Body of pancreas (tissue), 4 donors: ENCODE data around the gene DDX10. TPM values are rescaled to one million over a fixed set of nuclear protein-coding genes. Genes with fewer than 3 reads are reported as not detected.

Experiments used
- ATAC-seq: fragments of 150-250 bp; one replicate; pipeline ENCODE4 v1.9.1; 2016
- DNase-seq, 4 donors: peaks; one replicate each; pipeline ENCODE4 v3.0.0-alpha.2; 2019
- H3K27ac ChIP-seq, 4 donors: fragments of 200-600 bp; sonication (generic); 1 replicate in 3 of 4; 2 replicates in 1 of 4; pipeline versions ENCODE4 v1.5.1 to v1.6.1; 2016 to 2019; ENCODE audit warnings: mild to moderate bottlenecking in 1 of 4, mixed read lengths in 1 of 4, moderate library complexity in 1 of 4
- H3K27me3 ChIP-seq, 2 donors: fragments of 200-600 bp; sonication (generic); one replicate each; pipeline ENCODE4 v1.6.0; 2016; ENCODE audit warnings: mild to moderate bottlenecking in 1 of 2
- H3K36me3 ChIP-seq, 2 donors: fragments of 200-600 bp; sonication (generic); replicated peaks in 1 of 2; 2 replicates each; pipeline ENCODE4 v1.5.1; 2016; ENCODE audit warnings: low read depth in 2 of 2; ENCODE audit not compliant: insufficient read depth in 1 of 2
- H3K4me1 ChIP-seq: fragments of 200-600 bp; sonication (generic); one replicate; pipeline ENCODE4 v1.6.0; 2016
- H3K4me3 ChIP-seq, 2 donors: fragments of 200-600 bp; sonication (generic); 1 replicate in 1 of 2; 2 replicates in 1 of 2; pipeline ENCODE4 v1.5.1; 2016 to 2019
- H3K9me3 ChIP-seq, 3 donors: fragments of 200-600 bp; sonication (generic); 1 replicate in 2 of 3; 2 replicates in 1 of 3; pipeline ENCODE4 v1.5.1; 2016
- POLR2A ChIP-seq, 3 donors: fragments of 450-650 bp; IDR thresholded peaks; one replicate each; pipeline ENCODE4 v1.6.1; 2016; ENCODE audit warnings: antibody characterized with exemption in 3 of 3, mild to moderate bottlenecking in 2 of 3
- WGBS, 2 donors: methylation state at CpG; one replicate each; pipeline ENCODE4 v1.1.5; 2017; 5-methylcytosine and 5-hydroxymethylcytosine counted together
- intact Hi-C: fragments of 100-400 bp; cut with DNase I; formaldehyde crosslinking; loops from one replicate; pipeline ENCODE4 v1.15.1; 2023
- total RNA-seq, 2 donors: library from RNA; depleted of rRNA; stranded (reverse); fragments of >200 nt; gene quantifications; one replicate each; pipeline ENCODE4 v1.1.0, GENCODE V29; 2016
- TF ChIP-seq, protein P1 (sequence below), 7 experiments: fragments of 450-650 bp in 4 of 7; fragments of 200-600 bp in 3 of 7; sonication (generic) in 3 of 7; IDR thresholded peaks; one replicate each; pipeline ENCODE4 v1.5.1; 2016 to 2019; ENCODE audit warnings: antibody characterized with exemption in 7 of 7

The DDX10 gene
- 10 to 100 TPM; 11.7 to 18.5 TPM for total RNA-seq

- WGBS, 2 donors = 0% methylated on average over 47 to 61 of the region's 61 CpGs
- DNase-seq (peak; percentile 98 to 99 (median 98)), ATAC-seq (peak; percentile 100)
- Histone ChIP-seq H3K9me3 (no peaks in the 10 kb centered on the region), H3K27me3 (no peaks in the 10 kb centered on the region), H3K36me3 (no peaks in the 10 kb centered on the region), H3K27ac (peak within 1 kb of the TSS in 3 of 4 donors; percentile 55 to 77 (median 57)), H3K4me1 (peaks cover 31% of the 10 kb centered on the region), H3K4me3 (peak within 1 kb of the TSS; percentile 60 to 85)
- intact Hi-C loops = no loop called here
- TF ChIP-seq, protein P1, sequence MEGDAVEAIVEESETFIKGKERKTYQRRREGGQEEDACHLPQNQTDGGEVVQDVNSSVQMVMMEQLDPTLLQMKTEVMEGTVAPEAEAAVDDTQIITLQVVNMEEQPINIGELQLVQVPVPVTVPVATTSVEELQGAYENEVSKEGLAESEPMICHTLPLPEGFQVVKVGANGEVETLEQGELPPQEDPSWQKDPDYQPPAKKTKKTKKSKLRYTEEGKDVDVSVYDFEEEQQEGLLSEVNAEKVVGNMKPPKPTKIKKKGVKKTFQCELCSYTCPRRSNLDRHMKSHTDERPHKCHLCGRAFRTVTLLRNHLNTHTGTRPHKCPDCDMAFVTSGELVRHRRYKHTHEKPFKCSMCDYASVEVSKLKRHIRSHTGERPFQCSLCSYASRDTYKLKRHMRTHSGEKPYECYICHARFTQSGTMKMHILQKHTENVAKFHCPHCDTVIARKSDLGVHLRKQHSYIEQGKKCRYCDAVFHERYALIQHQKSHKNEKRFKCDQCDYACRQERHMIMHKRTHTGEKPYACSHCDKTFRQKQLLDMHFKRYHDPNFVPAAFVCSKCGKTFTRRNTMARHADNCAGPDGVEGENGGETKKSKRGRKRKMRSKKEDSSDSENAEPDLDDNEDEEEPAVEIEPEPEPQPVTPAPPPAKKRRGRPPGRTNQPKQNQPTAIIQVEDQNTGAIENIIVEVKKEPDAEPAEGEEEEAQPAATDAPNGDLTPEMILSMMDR (IDR thresholded peaks at IDR 0.05) = peak in 2 of 7 experiments; percentile 25 to 42
- peak; percentile 32 to 73 (median 69) for TF ChIP-seq POLR2A (IDR thresholded peaks at IDR 0.05)
These were observed at the start of gene DDX10 for GRCh38 chr11:108664730-108665525. DDX10 (plus strand) TSS chr11:108665069; CDS start chr11:108665154, 85 bp downstream.

DNA sequence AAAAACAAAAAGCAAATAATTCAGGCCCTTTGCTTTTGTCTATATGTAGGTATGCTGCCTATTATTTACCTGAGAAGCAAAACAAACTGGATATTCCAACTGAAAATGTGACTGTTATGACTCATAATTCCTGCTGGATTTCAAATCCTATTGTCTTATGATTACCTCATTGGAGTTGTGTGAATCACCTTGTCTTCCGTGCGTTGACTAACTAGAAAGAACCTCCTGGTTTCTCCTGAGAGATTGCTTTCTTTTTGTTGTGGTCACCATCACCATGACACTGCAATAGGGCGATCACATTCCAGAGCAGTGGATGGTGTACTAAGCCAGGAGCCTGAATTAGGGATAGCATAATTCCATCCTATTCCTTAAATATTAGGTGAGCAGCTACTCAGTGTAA, 48.3 kb upstream of the DDX10 start:
- intact Hi-C loops = no loop called here
- WGBS, 2 donors = 80 to 82% methylated on average over 3 of the region's 3 CpGs
- H3K4me3 ChIP-seq = no peak overlapping the region
- ATAC-seq = no peak
- no peaks in the 10 kb centered on the region for H3K9me3 ChIP-seq
- no peaks in the 10 kb centered on the region for H3K27me3 ChIP-seq
- DNase-seq = no peak
- TF ChIP-seq POLR2A (IDR thresholded peaks at IDR 0.05) = no peak
- H3K4me1 ChIP-seq = no peaks in the 10 kb centered on the region
- H3K27ac ChIP-seq = no peak overlapping the region
- no peaks in the 10 kb centered on the region for H3K36me3 ChIP-seq

DNA sequence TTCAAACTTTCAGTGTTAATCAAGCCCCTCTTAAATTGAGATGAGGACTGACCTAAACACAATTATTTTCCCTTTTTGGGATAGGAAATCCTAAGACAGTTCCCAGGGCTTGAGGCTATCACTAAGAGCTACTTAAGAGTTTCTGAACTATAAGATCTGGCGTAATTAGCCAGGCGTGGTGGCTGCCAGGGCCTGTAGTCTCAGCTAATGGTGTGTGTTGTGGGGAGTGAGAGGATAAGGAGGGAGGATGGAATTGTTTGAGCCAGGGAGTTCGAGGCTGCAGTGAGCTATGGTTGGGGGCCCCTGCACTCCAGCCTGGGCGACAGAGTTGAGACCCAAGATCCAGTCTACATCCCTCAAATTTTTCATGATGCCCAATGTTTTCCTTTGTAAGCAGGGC, 47.8 kb upstream of the DDX10 start:
- H3K36me3 ChIP-seq = no peaks in the 10 kb centered on the region
- H3K27me3 ChIP-seq = no peaks in the 10 kb centered on the region
- intact Hi-C loops = no loop called here
- H3K4me3 ChIP-seq = no peak overlapping the region
- ATAC-seq (no peak), DNase-seq (no peak)
- WGBS, 2 donors = 62 to 64% methylated on average over 4 of the region's 4 CpGs
- H3K4me1 ChIP-seq = no peaks in the 10 kb centered on the region
- no peak overlapping the region for H3K27ac ChIP-seq
- TF ChIP-seq, protein P1 (IDR thresholded peaks at IDR 0.05) = no peak
- TF ChIP-seq POLR2A (IDR thresholded peaks at IDR 0.05) = no peak
- H3K9me3 ChIP-seq = no peaks in the 10 kb centered on the region

DNA sequence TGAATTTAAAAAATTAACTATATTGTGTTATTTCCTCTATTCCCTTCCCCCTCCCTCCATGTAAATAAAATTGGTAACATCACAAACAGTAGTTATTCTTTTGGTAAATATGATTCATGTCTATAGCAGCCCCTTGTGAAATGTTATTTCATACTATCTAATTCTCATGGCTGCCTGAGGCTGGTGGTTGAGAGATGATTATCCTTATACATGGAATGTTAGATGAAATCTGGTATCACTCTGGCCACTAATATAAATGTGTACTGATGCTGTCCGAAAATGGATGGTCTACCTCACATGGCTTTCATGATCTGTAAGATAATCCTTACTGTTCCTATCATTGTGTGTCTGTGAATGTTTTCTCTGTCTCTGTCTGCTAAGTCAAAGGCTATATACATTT, 46.3 kb upstream of the DDX10 start:
- no peak for ATAC-seq
- intact Hi-C loops = no loop called here

More for the DNA sequence above, 46.3 kb upstream of the DDX10 start:
- H3K36me3 ChIP-seq = no peaks in the 10 kb centered on the region
- no peaks in the 10 kb centered on the region for H3K9me3 ChIP-seq
- DNase-seq = no peak
- no peaks in the 10 kb centered on the region for H3K4me1 ChIP-seq
- WGBS, 2 donors = 62 to 79% methylated on average over 1 of the region's 1 CpG
- H3K4me3 ChIP-seq = no peak overlapping the region
- TF ChIP-seq POLR2A (IDR thresholded peaks at IDR 0.05) = no peak
- TF ChIP-seq, protein P1 (IDR thresholded peaks at IDR 0.05) = no peak
- no peaks in the 10 kb centered on the region for H3K27me3 ChIP-seq
- no peak overlapping the region for H3K27ac ChIP-seq
